Stromal cell of bone marrow (primary cell): ENCODE data around the gene CYP3A7.
A peak's percentile ranks its signal among the peaks of the same experiment; 100 is the strongest.
"Not testable (repeated sequence)": the region's sequence is repeated elsewhere in the genome, so short reads cannot be mapped to it uniquely, and the experiment has no call there.

Experiments
- DNase-seq: peaks from one replicate; pipeline ENCODE4 v3.0.0-alpha.2; 2012; ENCODE audit warnings: low read depth

CYP3A7 gene

GRCh38 chr7:99734987-99735386, at the start of gene CYP3A7:
Gene CYP3A7 (minus strand): TSS chr7:99735196. CDS start chr7:99735093, 103 bp downstream.
- DNase-seq, result no peak

GRCh38 chr7:99784007-99784406, 49.0 kb upstream of the CYP3A7 start, which contains the start of gene CYP3A4:
Gene CYP3A4 (minus strand): TSS chr7:99784184. CDS start chr7:99784081, 103 bp downstream.
- DNase-seq, result no peak

- no peak for DNase-seq
These were observed 47.3 kb upstream of the CYP3A7 start for GRCh38 chr7:99782012-99782953.

- no peak for DNase-seq
These were observed 45.6 kb upstream of the CYP3A7 start for GRCh38 chr7:99780588-99780987.

- no peak for DNase-seq
These were observed 45.0 kb upstream of the CYP3A7 start for GRCh38 chr7:99779949-99780348.

GRCh38 chr7:99778880-99779279, 43.9 kb upstream of the CYP3A7 start:
- DNase-seq, result no peak

GRCh38 chr7:99773395-99773794, 38.4 kb upstream of the CYP3A7 start:
- DNase-seq, result not testable (repeated sequence)

- no peak for DNase-seq
These were observed 37.6 kb upstream of the CYP3A7 start for GRCh38 chr7:99772565-99772964.

- not testable (repeated sequence) for DNase-seq
These were observed 34.5 kb upstream of the CYP3A7 start for GRCh38 chr7:99769494-99769893.

GRCh38 chr7:99768471-99768870, 33.5 kb upstream of the CYP3A7 start:
- DNase-seq, result no peak

- DNase-seq, result no peak
These were observed 32.7 kb upstream of the CYP3A7 start for GRCh38 chr7:99767662-99768061.

GRCh38 chr7:99766484-99767099, 31.6 kb upstream of the CYP3A7 start:
- DNase-seq, result no peak

GRCh38 chr7:99764478-99764877, 29.5 kb upstream of the CYP3A7 start:
- no peak for DNase-seq

GRCh38 chr7:99762680-99763327, 27.8 kb upstream of the CYP3A7 start:
- peak; percentile 94 for DNase-seq

GRCh38 chr7:99755085-99755484, 20.1 kb upstream of the CYP3A7 start:
- DNase-seq, result no peak

GRCh38 chr7:99752356-99752755, 17.4 kb upstream of the CYP3A7 start:
- no peak for DNase-seq

GRCh38 chr7:99751322-99752052, 16.5 kb upstream of the CYP3A7 start:
- DNase-seq, result not testable (repeated sequence)

GRCh38 chr7:99748846-99749579, 14.0 kb upstream of the CYP3A7 start:
- DNase-seq, result no peak

- DNase-seq, result not testable (repeated sequence)
These were observed 11.9 kb upstream of the CYP3A7 start for GRCh38 chr7:99746915-99747314.

GRCh38 chr7:99745395-99745794, 10.4 kb upstream of the CYP3A7 start:
- not testable (repeated sequence) for DNase-seq

- no peak for DNase-seq
These were observed 7.9 kb upstream of the CYP3A7 start for GRCh38 chr7:99742737-99743394.
